NCI-H2107 treated with DMSO at 0.1 percent for 48 hours (cell line): ENCODE measurements around the gene EN2.

Experiments
- DNase-seq: peaks from one replicate; lab custom pipeline; 2025; ENCODE audit not compliant: unreplicated experiment; lab: John Stamatoyannopoulos, UW

EN2 gene

GRCh38 chr7:155463114-155463811 is 5.3 kb downstream of the EN2 start:
- DNase-seq: no peak

GRCh38 chr7:155464183-155464582 is 6.3 kb downstream of the EN2 start:
- DNase-seq: no peak

- DNase-seq: no peak
Measured at GRCh38 chr7:155464948-155465739, 7.2 kb downstream of the EN2 start.

- no peak for DNase-seq
Measured at GRCh38 chr7:155465761-155466141, 7.8 kb downstream of the EN2 start.

- no peak for DNase-seq
Measured at GRCh38 chr7:155466142-155466813, 8.3 kb downstream of the EN2 start.

GRCh38 chr7:155466814-155467733 is 9.1 kb downstream of the EN2 start:
- no peak for DNase-seq

GRCh38 chr7:155467846-155468784 is 10.2 kb downstream of the EN2 start:
- no peak for DNase-seq

- no peak for DNase-seq
Measured at GRCh38 chr7:155468785-155469148, 10.8 kb downstream of the EN2 start.

GRCh38 chr7:155469311-155470185 is 11.6 kb downstream of the EN2 start:
- DNase-seq: no peak

- DNase-seq: no peak
Measured at GRCh38 chr7:155470186-155470487, 12.2 kb downstream of the EN2 start.

GRCh38 chr7:155470686-155471638 is 13.0 kb downstream of the EN2 start:
- DNase-seq: no peak

- DNase-seq: no peak
Measured at GRCh38 chr7:155471718-155472117, 13.8 kb downstream of the EN2 start.

- DNase-seq: no peak
Measured at GRCh38 chr7:155477476-155477875, 19.5 kb downstream of the EN2 start.

- DNase-seq: no peak
Measured at GRCh38 chr7:155481764-155482163, 23.8 kb downstream of the EN2 start.

- DNase-seq: no peak
Measured at GRCh38 chr7:155482511-155483183, 24.7 kb downstream of the EN2 start.

GRCh38 chr7:155483245-155483644 is 25.3 kb downstream of the EN2 start:
- no peak for DNase-seq

GRCh38 chr7:155483868-155484325 is 26.0 kb downstream of the EN2 start:
- DNase-seq: peak; percentile 73
